Keratinocyte (primary cell): Measurements from ENCODE around the gene STX18. TPM values are rescaled to one million over a fixed set of nuclear protein-coding genes. Genes with fewer than 3 reads are reported as not detected.

Experiments
- DNase-seq: peaks from one replicate; pipeline ENCODE4 v3.0.0-alpha.2; 2011; ENCODE audit warnings: low read depth, missing footprints, low spot score
- FAIRE-seq: peaks from 2 replicates; lab custom pipeline; 2011; peaks lifted over from hg19 to GRCh38; lab: Jason Lieb, UNC
- H2AFZ ChIP-seq: 2 replicates; pipeline ENCODE4 v1.6.0; 2012; ENCODE audit warnings: low read length, control low read depth, inconsistent platforms; ENCODE audit not compliant: control insufficient read depth
- H3K27ac ChIP-seq: 2 replicates; pipeline ENCODE4 v1.5.1; 2011; ENCODE audit warnings: low read length; ENCODE audit not compliant: control insufficient read depth, insufficient read depth
- H3K27me3 ChIP-seq: 3 replicates; pipeline ENCODE4 v1.6.0; 2011; ENCODE audit warnings: low read length; ENCODE audit not compliant: control insufficient read depth, insufficient read depth; ENCODE audit errors: extremely low read depth
- H3K36me3 ChIP-seq, 2 experiments: 2 replicates in 1 of 2; 3 replicates in 1 of 2; pipeline ENCODE4 v1.5.1; 2011; ENCODE audit warnings: low read length in 2 of 2, mild to moderate bottlenecking in 1 of 2; ENCODE audit not compliant: control insufficient read depth in 2 of 2, insufficient read depth in 2 of 2; ENCODE audit errors: extremely low read depth in 1 of 2
- H3K4me1 ChIP-seq: 3 replicates; pipeline ENCODE4 v1.5.1; 2011; ENCODE audit warnings: low read length; ENCODE audit not compliant: control insufficient read depth, insufficient read depth; ENCODE audit errors: extremely low read depth
- H3K4me2 ChIP-seq: 3 replicates; pipeline ENCODE4 v1.6.0; 2011; ENCODE audit warnings: low read depth, low read length; ENCODE audit not compliant: control insufficient read depth, insufficient read depth; ENCODE audit errors: extremely low read depth
- H3K4me3 ChIP-seq, 3 experiments: fragments of 200-600 bp in 1 of 3; sonication (generic) in 1 of 3; 2 replicates in 2 of 3; 3 replicates in 1 of 3; pipeline ENCODE4 v1.5.1; 2011 to 2016; ENCODE audit warnings: low read length in 3 of 3, mild to moderate bottlenecking in 3 of 3, control low read depth in 2 of 3, inconsistent platforms in 1 of 3, low read depth in 1 of 3, mixed read lengths in 1 of 3, mixed run types in 1 of 3, moderate library complexity in 1 of 3; ENCODE audit not compliant: control insufficient read depth in 2 of 3, insufficient read depth in 2 of 3; ENCODE audit errors: extremely low read depth in 1 of 3
- H3K79me2 ChIP-seq: 2 replicates; pipeline ENCODE4 v1.6.0; 2012; ENCODE audit warnings: low read length; ENCODE audit not compliant: control insufficient read depth, insufficient read depth
- H3K9ac ChIP-seq: 3 replicates; pipeline ENCODE4 v1.6.0; 2011; ENCODE audit warnings: low read length; ENCODE audit not compliant: control insufficient read depth, insufficient read depth; ENCODE audit errors: extremely low read depth
- H3K9me1 ChIP-seq: 3 replicates; pipeline ENCODE4 v1.6.0; 2011; ENCODE audit warnings: low read length; ENCODE audit not compliant: control insufficient read depth, insufficient read depth; ENCODE audit errors: extremely low read depth
- H3K9me3 ChIP-seq: 2 replicates; pipeline ENCODE4 v1.5.1; 2012; ENCODE audit warnings: low read depth, low read length; ENCODE audit not compliant: control insufficient read depth
- H4K20me1 ChIP-seq: 3 replicates; pipeline ENCODE4 v1.6.0; 2011; ENCODE audit warnings: low read length; ENCODE audit not compliant: control insufficient read depth, insufficient read depth; ENCODE audit errors: extremely low read depth
- CTCF ChIP-seq, 3 experiments: IDR thresholded peaks in 1 of 3; conservative IDR thresholded peaks in 1 of 3; optimal IDR thresholded peaks in 1 of 3; 2 replicates in 2 of 3; 3 replicates in 1 of 3; pipeline versions ENCODE3 to v1.5.1; 2011; ENCODE audit warnings: low read length in 3 of 3, mild to moderate bottlenecking in 3 of 3, moderate library complexity in 2 of 3, control low read depth in 1 of 3, inconsistent platforms in 1 of 3; ENCODE audit not compliant: insufficient read depth in 2 of 3; ENCODE audit errors: extremely low read depth in 1 of 3
- EZH2 ChIP-seq: IDR thresholded peaks from one replicate; pipeline ENCODE4 v1.6.1; 2012; ENCODE audit warnings: inconsistent platforms, mild to moderate bottlenecking, low read length, moderate library complexity
- dilution Hi-C: fragments of 300-500 bp; cut with MboI; formaldehyde crosslinking; loops from one replicate; pipeline ENCODE4 v1.7.0; 2020; ENCODE audit warnings: low sequenced_read_pairs; ENCODE audit not compliant: extremely low pct_ligation_motif_present
- polyA plus RNA-seq, 5 experiments: library from polyadenylated mRNA; depleted of rRNA in 3 of 5; stranded (reverse) in 3 of 5; stranded (forward) in 1 of 5; unstranded in 1 of 5; fragments of >200 nt; gene quantifications; 1 replicate in 1 of 5; 2 replicates in 3 of 5; 3 replicates in 1 of 5; pipeline versions ENCODE4 v1.2.1 to v1.2.3, GENCODE V29; 2011 to 2012; ENCODE audit warnings: missing spikeins in 2 of 5, low read depth in 1 of 5, low replicate concordance in 1 of 5

Gene STX18
- polyA plus RNA-seq, 1 donor (not counting 4 experiments of a cell fraction or from before 2014, with no cell fraction given), result 21.6 TPM

- Histone ChIP-seq H3K9me1 (no peaks in the 10 kb centered on the region), H3K9me3 (no peaks in the 10 kb centered on the region), H3K79me2 (peaks cover 41% of the 10 kb centered on the region), H3K4me3 (no peak overlapping the region), H3K27ac (no peak overlapping the region), H4K20me1 (peaks cover 1% of the 10 kb centered on the region), H3K4me1 (no peaks in the 10 kb centered on the region), H3K9ac (no peak overlapping the region), H2AFZ (no peak overlapping the region), H3K4me2 (no peak overlapping the region), H3K27me3 (no peaks in the 10 kb centered on the region), H3K36me3 (no peaks in the 10 kb centered on the region)
- no peak for DNase-seq
- dilution Hi-C loops, result no loop called here
- TF ChIP-seq CTCF (optimal IDR thresholded peaks at IDR 0.05 in 1 of 3, IDR thresholded peaks at IDR 0.05 in 1 of 3, conservative IDR thresholded peaks at IDR 0.05 in 1 of 3; ENCODE audit: extremely low read depth in 1 of 3, insufficient read depth in 2 of 3, low read length in 3 of 3), result no peak
- TF ChIP-seq EZH2, result no peak
- FAIRE-seq, result no peak
Observed at GRCh38 chr4:4533461-4534169, 8.2 kb downstream of the STX18 start.

GRCh38 chr4:4532371-4533154 is 9.3 kb downstream of the STX18 start:
- no peaks in the 10 kb centered on the region for H3K36me3 ChIP-seq
- FAIRE-seq (no peak), DNase-seq (no peak)
- no peak for TF ChIP-seq EZH2
- TF ChIP-seq CTCF (optimal IDR thresholded peaks at IDR 0.05 in 1 of 3, IDR thresholded peaks at IDR 0.05 in 1 of 3, conservative IDR thresholded peaks at IDR 0.05 in 1 of 3; ENCODE audit: extremely low read depth in 1 of 3, insufficient read depth in 2 of 3, low read length in 3 of 3), result no peak
- no peak overlapping the region for H3K4me2 ChIP-seq
- H4K20me1 ChIP-seq, result peaks cover 3% of the 10 kb centered on the region
- H3K4me1 ChIP-seq, result no peaks in the 10 kb centered on the region
- no peaks in the 10 kb centered on the region for H3K9me3 ChIP-seq
- dilution Hi-C loops, result no loop called here
- no peaks in the 10 kb centered on the region for H3K27me3 ChIP-seq
- no peak overlapping the region for H3K9ac ChIP-seq
- peaks cover 33% of the 10 kb centered on the region for H3K79me2 ChIP-seq
- no peak overlapping the region for H3K4me3 ChIP-seq
- H3K27ac ChIP-seq, result no peak overlapping the region
- no peak overlapping the region for H2AFZ ChIP-seq
- no peaks in the 10 kb centered on the region for H3K9me1 ChIP-seq
